HG02610 (cell line): Measurements from ENCODE around the gene LRTM2.

Experiments
- ATAC-seq: cut with Tn5 transposase; IDR thresholded peaks from one replicate; pipeline ENCODE4 v1.9.1; 2021; ENCODE audit warnings: mild to moderate bottlenecking, moderate library complexity; ENCODE audit not compliant: unreplicated experiment

The LRTM2 gene

GRCh38 chr12:1820191-1820895 lies at the start of gene LRTM2:
LRTM2 (plus strand) TSS chr12:1820565; CDS start chr12:1828149, 7,584 bp downstream.
- no peak for ATAC-seq

GRCh38 chr12:1773937-1774655 lies 46.3 kb upstream of the LRTM2 start:
- no peak for ATAC-seq

- no peak for ATAC-seq
Measured at GRCh38 chr12:1776170-1776921, 44.0 kb upstream of the LRTM2 start.

- ATAC-seq: no peak
Measured at GRCh38 chr12:1777798-1778197, 42.6 kb upstream of the LRTM2 start.

- ATAC-seq: no peak
Measured at GRCh38 chr12:1778911-1779310, 41.5 kb upstream of the LRTM2 start.

- ATAC-seq: no peak
Measured at GRCh38 chr12:1779783-1780182, 40.6 kb upstream of the LRTM2 start.

- no peak for ATAC-seq
Measured at GRCh38 chr12:1781772-1782171, 38.6 kb upstream of the LRTM2 start.

- ATAC-seq: no peak
Measured at GRCh38 chr12:1782215-1782614, 38.1 kb upstream of the LRTM2 start.

- no peak for ATAC-seq
Measured at GRCh38 chr12:1787714-1788113, 32.7 kb upstream of the LRTM2 start.

- no peak for ATAC-seq
Measured at GRCh38 chr12:1790444-1790843, 29.9 kb upstream of the LRTM2 start.

- no peak for ATAC-seq
Measured at GRCh38 chr12:1791104-1791841, 29.1 kb upstream of the LRTM2 start.

GRCh38 chr12:1792406-1792805 lies 28.0 kb upstream of the LRTM2 start:
- ATAC-seq: no peak

- no peak for ATAC-seq
Measured at GRCh38 chr12:1793426-1794210, 26.7 kb upstream of the LRTM2 start.

- no peak for ATAC-seq
Measured at GRCh38 chr12:1794440-1795090, 25.8 kb upstream of the LRTM2 start.

- ATAC-seq: no peak
Measured at GRCh38 chr12:1795221-1795784, 25.1 kb upstream of the LRTM2 start.

- peak; percentile 93 for ATAC-seq
Measured at GRCh38 chr12:1795785-1796514, 24.4 kb upstream of the LRTM2 start.

- peak; percentile 11 for ATAC-seq
Measured at GRCh38 chr12:1796515-1797010, 23.8 kb upstream of the LRTM2 start.
